ENCODE results near the gene TCP11. TPM values are rescaled to one million over a fixed set of nuclear protein-coding genes. Genes with fewer than 3 reads are reported as not detected.
"Not testable (repeated sequence)": the region's sequence is repeated elsewhere in the genome, so short reads cannot be mapped to it uniquely, and the experiment has no call there.

The TCP11 gene
- total RNA-seq, 2 experiments from 2014 or later: not detected

GRCh38 chr6:35106061-35106460, 35.1 kb downstream of the TCP11 start:
- H3K27me3 Mint-ChIP-seq; intact Hi-C loops (cut with micrococcal nuclease); POLR2A ChIA-PET; DNase-seq; H3K4me1 Mint-ChIP-seq (ENCODE audit: low read depth); H3K27ac Mint-ChIP-seq; H3K36me3 Mint-ChIP-seq; H3K9me3 Mint-ChIP-seq; H3K4me3 Mint-ChIP-seq: not testable (repeated sequence)
- CTCF ChIA-PET: interaction anchor here (1.1 kb wide), 2 partner anchors 33 to 99 kb away, joined by 3 to 4 read pairs; no protein-coding TSS in a partner anchor

DNA sequence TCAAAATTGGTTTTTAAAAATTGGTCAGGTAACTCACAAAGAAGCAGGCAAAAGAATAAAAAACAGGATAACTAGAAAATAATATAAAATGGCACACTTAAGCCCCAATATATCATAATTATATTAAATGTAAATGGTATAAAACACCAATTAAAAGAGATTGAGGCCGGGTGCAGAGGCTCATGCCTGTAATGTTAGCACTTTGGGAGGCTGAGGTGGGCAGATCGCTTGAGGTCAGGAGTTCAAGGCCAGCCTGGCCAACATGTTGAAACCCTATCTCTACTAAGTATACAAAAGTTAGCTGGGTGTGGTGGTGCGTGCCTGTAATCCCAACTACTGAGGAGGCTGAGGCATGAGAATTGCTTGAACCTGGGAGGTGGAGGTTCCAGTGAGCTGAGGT, 36.1 kb downstream of the TCP11 start:
- DNase-seq: no peak
- no peak overlapping the region for H3K4me3 Mint-ChIP-seq
- intact Hi-C loops (cut with micrococcal nuclease): no loop called here
- no peaks in the 10 kb centered on the region for H3K4me1 Mint-ChIP-seq (ENCODE audit: low read depth)
- no peak overlapping the region for H3K27ac Mint-ChIP-seq
- POLR2A ChIA-PET: no interaction called here
- CTCF ChIA-PET: interaction anchor here (1.1 kb wide), 2 partner anchors 34 to 100 kb away, joined by 3 to 4 read pairs; no protein-coding TSS in a partner anchor
- no peaks in the 10 kb centered on the region for H3K36me3 Mint-ChIP-seq
- H3K9me3 Mint-ChIP-seq: peaks cover 6% of the 10 kb centered on the region
- H3K27me3 Mint-ChIP-seq: peaks cover 3% of the 10 kb centered on the region

GRCh38 chr6:35099116-35099515, 42.0 kb downstream of the TCP11 start:
- Mint-ChIP-seq H3K4me3 (no peak overlapping the region), H3K4me1 (ENCODE audit: low read depth) (no peaks in the 10 kb centered on the region), H3K9me3 (no peaks in the 10 kb centered on the region), H3K36me3 (no peaks in the 10 kb centered on the region), H3K27me3 (no peaks in the 10 kb centered on the region), H3K27ac (no peak overlapping the region)
- intact Hi-C loops (cut with micrococcal nuclease): no loop called here
- ChIA-PET POLR2A (no interaction called here), CTCF (no interaction called here)
- no peak for DNase-seq

- H3K36me3 Mint-ChIP-seq: no peaks in the 10 kb centered on the region
- no peak overlapping the region for H3K4me3 Mint-ChIP-seq
- H3K27ac Mint-ChIP-seq: no peak overlapping the region
- no peak for DNase-seq
- ChIA-PET CTCF (interaction anchor here (1.1 kb wide), 1 partner anchor 44 kb away, joined by 3 read pairs; no protein-coding TSS in a partner anchor), POLR2A (no interaction called here)
- no peaks in the 10 kb centered on the region for H3K27me3 Mint-ChIP-seq
- H3K4me1 Mint-ChIP-seq (ENCODE audit: low read depth): no peaks in the 10 kb centered on the region
- intact Hi-C loops (cut with micrococcal nuclease): no loop called here
- no peaks in the 10 kb centered on the region for H3K9me3 Mint-ChIP-seq
Observed at GRCh38 chr6:35096129-35096862, 44.8 kb downstream of the TCP11 start.

DNA sequence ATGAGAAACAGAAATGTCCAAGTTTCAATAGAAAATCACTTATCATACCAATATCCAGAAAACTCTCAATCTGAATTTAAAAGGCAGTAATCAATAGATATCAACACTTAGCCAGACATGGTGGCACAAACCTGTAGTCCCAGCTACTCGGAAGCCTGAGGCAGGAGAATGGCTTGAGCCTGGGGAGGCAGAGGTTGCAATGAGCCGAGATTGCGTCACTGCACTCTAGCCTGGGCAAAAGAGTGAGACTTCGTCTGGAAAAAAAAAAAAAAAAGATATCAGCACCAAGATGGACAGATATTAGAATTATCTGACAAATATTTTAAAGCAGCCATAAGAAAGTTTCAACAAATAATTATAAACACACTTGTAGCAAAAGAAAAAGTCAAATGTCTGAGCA, 47.0 kb downstream of the TCP11 start:
- Mint-ChIP-seq H3K4me3 (no peak overlapping the region), H3K4me1 (ENCODE audit: low read depth) (no peaks in the 10 kb centered on the region), H3K27me3 (no peaks in the 10 kb centered on the region), H3K36me3 (peaks cover 3% of the 10 kb centered on the region), H3K27ac (no peak overlapping the region), H3K9me3 (no peaks in the 10 kb centered on the region)
- no peak for DNase-seq
- ChIA-PET POLR2A (no interaction called here), CTCF (interaction anchor here (2.7 kb wide), 1 partner anchor 111 kb away, joined by 12 read pairs; no protein-coding TSS in a partner anchor)
- intact Hi-C loops (cut with micrococcal nuclease): no loop called here

GRCh38 chr6:35093783-35094182, 47.4 kb downstream of the TCP11 start:
- ChIA-PET POLR2A (no interaction called here), CTCF (interaction anchor here (0.5 to 2.7 kb wide), 3 partner anchors 10 to 932 kb away, joined by 3 to 12 read pairs (median 3); no protein-coding TSS in a partner anchor)
- Mint-ChIP-seq H3K4me3 (no peak overlapping the region), H3K27ac (no peak overlapping the region), H3K9me3 (no peaks in the 10 kb centered on the region), H3K36me3 (peaks cover 3% of the 10 kb centered on the region), H3K4me1 (ENCODE audit: low read depth) (no peaks in the 10 kb centered on the region), H3K27me3 (no peaks in the 10 kb centered on the region)
- DNase-seq: no peak
- intact Hi-C loops (cut with micrococcal nuclease): no loop called here

GRCh38 chr6:35093118-35093445, 48.1 kb downstream of the TCP11 start:
- Mint-ChIP-seq H3K27ac (no peak overlapping the region), H3K36me3 (peaks cover 7% of the 10 kb centered on the region), H3K27me3 (no peaks in the 10 kb centered on the region), H3K9me3 (no peaks in the 10 kb centered on the region), H3K4me1 (ENCODE audit: low read depth) (no peaks in the 10 kb centered on the region), H3K4me3 (no peak overlapping the region)
- intact Hi-C loops (cut with micrococcal nuclease): no loop called here
- ChIA-PET CTCF (interaction anchor here (0.6 to 2.7 kb wide), 4 partner anchors 46 to 932 kb away, joined by 3 to 12 read pairs (median 4); no protein-coding TSS in a partner anchor), POLR2A (no interaction called here)
- no peak for DNase-seq

DNA sequence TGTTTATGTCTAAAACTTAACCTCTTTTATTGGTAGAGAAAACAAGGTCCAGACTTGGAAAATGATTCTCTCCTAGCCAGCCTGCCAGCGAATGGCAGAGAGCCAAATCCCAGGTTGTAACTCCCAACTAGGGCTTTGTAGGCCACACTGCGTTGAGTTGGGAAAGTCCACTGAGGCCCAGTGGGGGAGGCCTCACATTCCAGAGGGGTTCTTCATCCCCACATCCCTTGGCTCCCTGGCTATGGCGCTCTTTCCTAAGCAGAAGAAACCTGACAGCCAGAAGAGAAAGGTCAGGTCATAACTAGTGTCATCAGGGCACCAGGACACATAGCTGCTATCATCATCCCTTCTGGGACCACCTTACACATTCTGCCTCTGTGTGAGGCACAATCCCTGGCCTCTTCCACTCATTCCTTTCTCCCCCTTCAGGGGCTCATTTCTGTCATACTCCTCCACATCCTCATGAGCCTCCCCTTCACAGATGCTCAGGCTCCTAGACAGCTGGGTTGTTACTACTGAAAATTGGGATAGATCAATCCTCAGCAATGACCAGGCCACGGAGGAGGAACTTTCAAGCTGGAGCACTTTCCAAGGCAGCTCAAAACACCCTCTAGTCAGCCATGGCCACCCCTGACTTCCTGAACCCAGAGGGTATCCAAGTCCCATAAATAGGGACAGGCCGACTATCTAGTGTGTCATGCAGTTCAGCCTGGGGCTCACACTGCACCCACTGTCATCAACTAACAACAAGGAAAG, 48.6 kb downstream of the TCP11 start:
- no peaks in the 10 kb centered on the region for H3K27me3 Mint-ChIP-seq

GRCh38 chr6:35091346-35092083, 49.6 kb downstream of the TCP11 start:
- Mint-ChIP-seq H3K4me3 (no peak overlapping the region), H3K27ac (no peak overlapping the region), H3K36me3 (peaks cover 16% of the 10 kb centered on the region), H3K4me1 (ENCODE audit: low read depth) (no peaks in the 10 kb centered on the region), H3K27me3 (no peaks in the 10 kb centered on the region), H3K9me3 (no peaks in the 10 kb centered on the region)
- no peak for DNase-seq
- intact Hi-C loops (cut with micrococcal nuclease): no loop called here
- ChIA-PET CTCF (interaction anchor here (2.7 kb wide), 1 partner anchor 114 kb away, joined by 12 read pairs; no protein-coding TSS in a partner anchor), POLR2A (interaction anchor here (0.6 kb wide), 1 partner anchor 535 kb away, joined by 3 read pairs; no protein-coding TSS in a partner anchor)

More for the DNA sequence above, 48.6 kb downstream of the TCP11 start:
- Mint-ChIP-seq H3K4me3 (no peak overlapping the region), H3K4me1 (ENCODE audit: low read depth) (no peaks in the 10 kb centered on the region), H3K27ac (no peak overlapping the region), H3K9me3 (no peaks in the 10 kb centered on the region), H3K36me3 (peaks cover 12% of the 10 kb centered on the region)
- ChIA-PET CTCF (interaction anchor here (1.3 to 2.7 kb wide), 3 partner anchors 47 to 113 kb away, joined by 4 to 12 read pairs (median 4); no protein-coding TSS in a partner anchor), POLR2A (no interaction called here)
- no peak for DNase-seq
- intact Hi-C loops (cut with micrococcal nuclease): no loop called here

DNA sequence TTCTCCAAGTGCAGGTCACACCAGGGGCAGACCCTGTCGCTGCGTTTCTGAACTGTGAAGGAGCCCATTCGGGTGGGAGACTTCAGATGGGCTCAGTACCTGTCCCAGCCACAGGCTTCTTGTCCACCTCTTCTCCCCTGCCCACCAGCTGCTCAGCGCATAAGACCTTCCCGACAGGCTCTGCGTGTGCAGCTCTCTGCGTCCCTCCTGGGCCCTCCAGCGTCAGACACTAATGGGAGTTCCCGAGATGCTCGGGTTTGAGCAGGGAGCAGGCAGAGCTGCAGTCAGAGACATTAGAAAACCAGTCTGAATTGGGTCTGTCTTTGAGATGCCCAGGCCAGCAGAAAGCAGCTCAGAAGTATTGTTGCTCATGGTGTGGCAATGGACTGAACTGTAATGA, 50.4 kb downstream of the TCP11 start:
- Mint-ChIP-seq H3K27ac (no peak overlapping the region), H3K36me3 (peaks cover 16% of the 10 kb centered on the region), H3K9me3 (no peaks in the 10 kb centered on the region), H3K4me3 (no peak overlapping the region), H3K4me1 (ENCODE audit: low read depth) (no peaks in the 10 kb centered on the region), H3K27me3 (no peaks in the 10 kb centered on the region)
- no peak for DNase-seq
- ChIA-PET POLR2A (interaction anchor here (0.6 kb wide), 1 partner anchor 534 kb away, joined by 3 read pairs; no protein-coding TSS in a partner anchor), CTCF (no interaction called here)
- intact Hi-C loops (cut with micrococcal nuclease): no loop called here

GRCh38 chr6:35089935-35090505, 51.1 kb downstream of the TCP11 start:
- no peak overlapping the region for H3K4me3 Mint-ChIP-seq
- CTCF ChIA-PET: no interaction called here

More at GRCh38 chr6:35089935-35090505, 51.1 kb downstream of the TCP11 start:
- H3K27ac Mint-ChIP-seq: no peak overlapping the region
- POLR2A ChIA-PET: no interaction called here
- no peaks in the 10 kb centered on the region for H3K4me1 Mint-ChIP-seq (ENCODE audit: low read depth)
- H3K9me3 Mint-ChIP-seq: no peaks in the 10 kb centered on the region
- peaks cover 18% of the 10 kb centered on the region for H3K36me3 Mint-ChIP-seq
- H3K27me3 Mint-ChIP-seq: no peaks in the 10 kb centered on the region
- no peak for DNase-seq
- intact Hi-C loops (cut with micrococcal nuclease): no loop called here
